Kidney (tissue), 14 donors: Measurements from ENCODE around the gene APMAP. TPM values are rescaled to one million over a fixed set of nuclear protein-coding genes. Genes with fewer than 3 reads are reported as not detected.

Experiments used
- DNase-seq, 5 donors: peaks; one replicate each; pipeline ENCODE4 v3.0.0-alpha.2; 2013 to 2020
- FAIRE-seq: peaks from 2 replicates; lab custom pipeline; 2012; peaks lifted over from hg19 to GRCh38; lab: Jason Lieb, UNC
- H3K27ac ChIP-seq, 2 donors: one replicate each; pipeline ENCODE4 v1.7.0; 2013; ENCODE audit warnings: low read depth in 2 of 2, low read length in 2 of 2, inconsistent platforms in 1 of 2
- H3K27me3 ChIP-seq: one replicate; pipeline ENCODE4 v1.7.1; 2013; ENCODE audit warnings: low read length, inconsistent platforms; ENCODE audit not compliant: control insufficient read depth, insufficient read depth
- H3K36me3 ChIP-seq, 3 donors: one replicate each; pipeline versions ENCODE4 v1.7.0 to v1.7.1; 2013; ENCODE audit warnings: low read length in 3 of 3, control low read depth in 1 of 3, inconsistent platforms in 1 of 3; ENCODE audit not compliant: insufficient read depth in 3 of 3, control insufficient read depth in 2 of 3
- H3K4me1 ChIP-seq, 3 donors: one replicate each; pipeline versions ENCODE4 v1.7.0 to v1.7.1; 2013; ENCODE audit warnings: low read length in 3 of 3, inconsistent platforms in 1 of 3, low read depth in 1 of 3; ENCODE audit not compliant: control insufficient read depth in 2 of 3, insufficient read depth in 2 of 3
- H3K4me3 ChIP-seq, 3 donors: one replicate each; pipeline versions ENCODE4 v1.7.0 to v1.8.1; 2013; ENCODE audit warnings: low read length in 3 of 3, control low read depth in 1 of 3, inconsistent platforms in 1 of 3
- H3K9ac ChIP-seq, 3 donors: one replicate each; pipeline versions ENCODE4 v1.7.0 to v1.7.1; 2013; ENCODE audit warnings: low read length in 3 of 3, control low read depth in 1 of 3, inconsistent platforms in 1 of 3
- H3K9me3 ChIP-seq, 3 donors: one replicate each; pipeline versions ENCODE4 v1.7.0 to v1.7.1; 2013; ENCODE audit warnings: low read length in 3 of 3, control low read depth in 1 of 3, inconsistent platforms in 1 of 3; ENCODE audit not compliant: control insufficient read depth in 2 of 3, insufficient read depth in 1 of 3
- intact Hi-C: fragments of 100-400 bp; cut with DNase I; formaldehyde crosslinking; loops from one replicate; pipeline ENCODE4 v1.11.1; 2022
- polyA plus RNA-seq: library from polyadenylated mRNA; stranded (reverse); fragments of 350-450 nt; fragmentation: Illumina TruSeq; extraction: RNeasy Lipid Tissue Mini Kit (QIAGEN cat#74804); gene quantifications from one replicate; pipeline ENCODE4 v1.2.3, GENCODE V29; 2014; ENCODE audit warnings: low read depth, low replicate concordance; ENCODE audit not compliant: insufficient read depth
- total RNA-seq: library from RNA; stranded (reverse); fragmentation: NEBNext Ultra II Directional; extraction: Animal tissue kit (Norgen Biotek cat#: 25700); gene quantifications from one replicate; pipeline ENCODE4 v1.2.1, GENCODE V29; 2021
- TF ChIP-seq, protein P1 (sequence below): IDR thresholded peaks from 3 replicates; pipeline ENCODE4 v1.5.1; 2012; ENCODE audit warnings: mild to moderate bottlenecking, moderate library complexity, borderline replicate concordance; ENCODE audit not compliant: insufficient read depth; ENCODE audit errors: extremely low read depth
- donor health status: control.
- donor health status: control.
- donor health status: control.
- donor health status: control.
- donor health status: control.
- donor health status: DM: yes; HTN: yes; CAD: no.
- donor health status: Normal renal cell carcinoma (clear cell type).

Gene APMAP
- total and polyA plus RNA-seq, 2 donors from 2014 or later: 79.7 to 90.9 TPM

DNA sequence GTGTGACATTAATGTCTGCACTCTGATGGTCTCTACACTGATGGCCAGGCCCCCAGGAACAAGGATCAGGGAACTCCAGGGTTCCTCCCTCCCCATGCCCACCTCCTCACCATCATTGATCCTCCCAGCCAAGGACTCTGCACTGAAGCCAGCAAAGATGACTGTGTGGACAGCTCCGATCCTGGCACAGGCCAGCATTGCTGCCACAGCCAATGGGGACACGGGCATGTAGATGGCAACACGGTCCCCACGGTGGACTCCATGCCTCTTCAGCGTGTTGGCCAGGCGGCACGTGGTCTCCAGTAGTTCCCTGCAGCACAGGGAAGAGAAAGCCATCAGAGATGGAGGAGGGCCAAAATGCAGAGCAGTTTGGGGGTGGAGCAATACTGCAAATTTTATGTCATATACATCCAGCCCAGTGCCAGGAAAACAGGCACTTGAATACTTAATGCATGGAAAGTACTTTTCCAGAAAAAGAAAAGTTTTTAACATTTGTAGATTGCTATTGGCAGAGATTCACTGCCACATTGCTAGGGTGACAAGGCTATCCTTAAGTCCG is 38.2 kb upstream of the APMAP start:
- Histone ChIP-seq H3K4me1 (peaks cover 0 to 23% (median 22%) of the 10 kb centered on the region in 3 donors), H3K9ac (no peak overlapping the region), H3K27ac (no peak overlapping the region), H3K36me3 (peaks cover 0 to 22% (median 9%) of the 10 kb centered on the region in 3 donors), H3K27me3 (no peaks in the 10 kb centered on the region), H3K4me3 (no peak overlapping the region), H3K9me3 (no peaks in the 10 kb centered on the region)
- intact Hi-C loops: no loop called here
- TF ChIP-seq, protein P1, sequence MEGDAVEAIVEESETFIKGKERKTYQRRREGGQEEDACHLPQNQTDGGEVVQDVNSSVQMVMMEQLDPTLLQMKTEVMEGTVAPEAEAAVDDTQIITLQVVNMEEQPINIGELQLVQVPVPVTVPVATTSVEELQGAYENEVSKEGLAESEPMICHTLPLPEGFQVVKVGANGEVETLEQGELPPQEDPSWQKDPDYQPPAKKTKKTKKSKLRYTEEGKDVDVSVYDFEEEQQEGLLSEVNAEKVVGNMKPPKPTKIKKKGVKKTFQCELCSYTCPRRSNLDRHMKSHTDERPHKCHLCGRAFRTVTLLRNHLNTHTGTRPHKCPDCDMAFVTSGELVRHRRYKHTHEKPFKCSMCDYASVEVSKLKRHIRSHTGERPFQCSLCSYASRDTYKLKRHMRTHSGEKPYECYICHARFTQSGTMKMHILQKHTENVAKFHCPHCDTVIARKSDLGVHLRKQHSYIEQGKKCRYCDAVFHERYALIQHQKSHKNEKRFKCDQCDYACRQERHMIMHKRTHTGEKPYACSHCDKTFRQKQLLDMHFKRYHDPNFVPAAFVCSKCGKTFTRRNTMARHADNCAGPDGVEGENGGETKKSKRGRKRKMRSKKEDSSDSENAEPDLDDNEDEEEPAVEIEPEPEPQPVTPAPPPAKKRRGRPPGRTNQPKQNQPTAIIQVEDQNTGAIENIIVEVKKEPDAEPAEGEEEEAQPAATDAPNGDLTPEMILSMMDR: no peak
- FAIRE-seq: no peak
- peak in 1 of 5 donors; percentile 44 for DNase-seq

DNA sequence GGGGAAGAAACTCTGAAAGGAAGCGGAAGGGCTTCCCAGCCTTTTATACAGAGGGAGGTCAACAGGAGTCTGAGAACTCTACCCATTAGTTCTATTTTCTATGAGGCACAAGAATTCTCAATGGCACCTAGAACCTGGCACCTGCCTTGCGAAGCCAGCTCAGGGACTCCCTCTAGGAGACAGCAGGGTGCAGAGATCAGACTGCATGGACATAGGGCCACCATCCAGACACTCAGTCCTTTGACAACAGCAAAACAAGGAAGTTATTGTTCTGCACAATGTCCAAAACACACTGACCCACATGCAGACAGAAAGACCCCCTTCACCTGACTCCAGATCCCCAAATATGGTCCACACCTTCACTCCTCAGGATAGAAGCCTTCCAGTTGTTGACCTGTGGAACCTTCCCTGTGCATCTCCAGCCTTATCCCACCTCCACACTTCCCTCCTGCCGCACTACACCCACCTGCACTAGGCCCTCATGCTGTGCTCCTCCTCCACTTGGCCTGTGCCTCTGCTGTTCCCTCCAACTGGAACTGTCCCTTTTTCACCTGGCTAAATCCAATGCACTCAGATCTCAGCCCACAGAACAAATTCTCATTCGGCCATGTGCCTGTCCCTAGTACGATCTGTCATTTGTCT is 37.6 kb upstream of the APMAP start:
- no peak for FAIRE-seq
- DNase-seq: peak in 1 of 5 donors; percentile 16

DNA sequence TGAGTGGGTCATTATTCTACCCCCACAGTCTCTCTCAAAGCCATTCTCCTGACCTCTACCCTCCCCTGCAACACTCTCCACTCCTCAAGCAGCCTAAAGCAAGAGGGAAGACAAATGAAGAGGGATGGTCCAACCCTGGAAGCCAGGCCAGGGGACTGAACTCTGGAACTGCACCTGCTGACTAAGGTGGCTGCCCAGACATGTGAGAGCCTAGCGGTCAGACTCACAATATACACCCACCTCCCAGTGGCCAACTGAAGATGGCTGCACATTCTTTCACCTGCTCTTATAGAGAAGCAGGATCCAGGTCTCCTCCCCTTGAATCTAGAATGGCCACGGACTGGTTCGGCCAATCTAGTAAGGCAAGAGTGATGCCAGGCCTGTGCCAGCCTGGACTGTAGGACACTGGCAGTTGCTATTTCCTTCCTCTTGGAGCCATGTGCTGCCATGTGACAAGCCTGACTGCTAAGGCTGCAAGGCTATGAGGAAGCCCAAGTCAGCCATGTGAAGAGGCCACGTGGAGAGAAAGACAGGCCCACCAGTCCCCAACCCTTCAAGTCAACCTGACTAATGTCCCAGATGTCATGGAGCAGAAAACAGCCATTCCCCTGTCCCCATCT is 33.5 kb upstream of the APMAP start:
- TF ChIP-seq, protein P1: no peak
- intact Hi-C loops: no loop called here
- no peak for FAIRE-seq
- DNase-seq: peak in 2 of 5 donors; percentile 14 to 23
- Histone ChIP-seq H3K9me3 (no peaks in the 10 kb centered on the region), H3K27ac (no peak overlapping the region), H3K9ac (no peak overlapping the region), H3K4me1 (peaks cover 0 to 34% (median 20%) of the 10 kb centered on the region in 3 donors), H3K4me3 (no peak overlapping the region), H3K27me3 (no peaks in the 10 kb centered on the region), H3K36me3 (peaks cover 0 to 36% (median 9%) of the 10 kb centered on the region in 3 donors)

More for the DNA sequence above, 37.6 kb upstream of the APMAP start:
- peaks cover 0 to 28% (median 21%) of the 10 kb centered on the region in 3 donors for H3K4me1 ChIP-seq
- H3K27me3 ChIP-seq: no peaks in the 10 kb centered on the region
- no peak overlapping the region for H3K27ac ChIP-seq
- intact Hi-C loops: no loop called here
- no peak overlapping the region for H3K9ac ChIP-seq
- H3K4me3 ChIP-seq: no peak overlapping the region
- TF ChIP-seq, protein P1: no peak
- H3K9me3 ChIP-seq: no peaks in the 10 kb centered on the region
- H3K36me3 ChIP-seq: peaks cover 0 to 22% (median 9%) of the 10 kb centered on the region in 3 donors
